ENCODE data around the gene FAM149A. TPM values are rescaled to one million over a fixed set of nuclear protein-coding genes. Genes with fewer than 3 reads are reported as not detected.
A peak's percentile ranks its signal among the peaks of the same experiment; 100 is the strongest.

Gene FAM149A
- total and polyA plus RNA-seq, 2 donors (not counting 3 experiments of a cell fraction or from before 2014, with no cell fraction given): 0.08 to 0.20 TPM

GRCh38 chr4:186067757-186068385 is 36.6 kb upstream of the FAM149A start:
- H3K4me2 ChIP-seq (ENCODE audit: insufficient read depth, low read length): peak overlapping the region; percentile 98
- H3K9me3 ChIP-seq (replicated peaks; ENCODE audit: control insufficient read depth, insufficient read depth, low read length): no peaks in the 10 kb centered on the region
- H3K27me3 ChIP-seq (ENCODE audit: control insufficient read depth in 2 of 2, insufficient read depth in 2 of 2, low read length in 2 of 2): peaks cover 0 to 2% of the 10 kb centered on the region in 2 experiments
- FAIRE-seq (peak; percentile 95), DNase-seq (ENCODE audit: low read depth, low spot score) (peak; percentile 68)
- no peaks in the 10 kb centered on the region for H3K36me3 ChIP-seq (ENCODE audit: control insufficient read depth in 2 of 2, extremely low read depth in 1 of 2, insufficient read depth in 2 of 2, low read length in 2 of 2)
- no peak overlapping the region for H3K9ac ChIP-seq (replicated peaks; ENCODE audit: extremely low read depth, insufficient read depth, low read length)
- H3K79me2 ChIP-seq (ENCODE audit: control insufficient read depth, insufficient read depth, low read length): no peaks in the 10 kb centered on the region
- CTCF ChIA-PET: interaction anchor here (0.7 to 3.6 kb wide), 15 partner anchors 10 to 1063 kb away, joined by 3 to 65 read pairs (median 4); no protein-coding TSS in a partner anchor
- POLR2A ChIA-PET: no interaction called here
- peaks cover 8% of the 10 kb centered on the region for H3K4me1 ChIP-seq (ENCODE audit: control insufficient read depth, extremely low read depth, insufficient read depth, low read length)
- BruUV-seq (replicated peaks): no TSS peak
- H2AFZ ChIP-seq (ENCODE audit: low read depth, low read length): peak overlapping the region; percentile 86
- TF ChIP-seq MAX (IDR thresholded peaks at IDR 0.05; ENCODE audit: insufficient read depth, insufficient read length): no peak
- TF ChIP-seq CTCF (IDR thresholded peaks at IDR 0.05; ENCODE audit: extremely low read depth in 1 of 2, insufficient read depth in 1 of 2, low read depth in 1 of 2, low read length in 2 of 2): peak; percentile 52 to 65
- no peaks in the 10 kb centered on the region for H3K9me1 ChIP-seq (replicated peaks; ENCODE audit: control insufficient read depth, extremely low read depth, insufficient read depth, low read length)
- no peaks in the 10 kb centered on the region for H4K20me1 ChIP-seq (replicated peaks; ENCODE audit: control insufficient read depth, extremely low read depth, insufficient read depth, low read length)
- no peak overlapping the region for H3K27ac ChIP-seq (ENCODE audit: insufficient read depth, low read depth, low read length)
- H3K4me3 ChIP-seq (replicated peaks in 1 of 3; ENCODE audit: insufficient read depth in 1 of 3, low read depth in 1 of 3, low read length in 3 of 3): peak overlapping the region in 1 of 3 experiments; percentile 94
- dilution Hi-C loops (cut with MboI; ENCODE audit: extremely low pct_ligation_motif_present, low sequenced_read_pairs) (no loop called here), intact Hi-C loops (cut with micrococcal nuclease) (loop anchor here (1.0 kb wide), 3 partner anchors 69 to 519 kb away; no protein-coding TSS in a partner anchor)

Data from endothelial cell of umbilical vein (primary cell).